ENCODE measurements around the gene IKZF2.

IKZF2 gene

DNA sequence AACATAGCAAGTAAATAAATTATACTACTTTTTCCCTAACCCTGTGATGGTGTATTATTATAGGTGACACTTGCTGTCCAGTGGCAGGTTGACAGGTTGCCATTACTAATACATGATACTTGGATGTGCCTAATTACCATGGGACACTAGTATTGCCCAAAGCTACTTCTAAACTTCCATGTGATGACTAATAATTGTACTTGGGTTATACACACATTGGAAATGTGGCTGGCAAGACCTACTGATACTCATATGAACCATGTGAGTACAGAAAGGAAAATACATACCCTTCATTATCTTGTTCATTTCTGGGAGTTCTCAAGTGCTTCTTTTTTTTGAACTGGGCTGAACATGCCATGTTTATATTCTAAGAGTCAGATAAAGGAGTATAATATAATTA is 156.4 kb downstream of the IKZF2 start:
- DNase-seq: no peak

DNA sequence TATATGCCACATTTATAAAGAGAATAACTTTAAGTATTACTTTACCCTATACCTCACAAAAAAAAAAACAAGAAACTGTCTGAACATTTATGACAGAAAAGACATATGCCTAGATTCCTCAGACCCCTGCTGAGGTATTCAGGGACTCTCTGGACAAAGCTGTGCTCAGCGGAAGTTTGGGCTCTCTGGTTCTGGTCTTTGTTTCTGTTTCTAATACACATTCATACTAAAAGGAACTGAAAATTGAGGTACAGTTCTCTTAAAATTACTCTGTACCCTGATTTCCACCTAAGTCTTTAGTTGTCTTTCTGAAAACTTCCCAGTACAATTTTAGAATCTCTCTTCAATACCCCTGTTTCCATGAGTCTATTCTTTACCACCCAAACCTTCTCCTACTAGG is 160.3 kb downstream of the IKZF2 start:
- DNase-seq: no peak

DNA sequence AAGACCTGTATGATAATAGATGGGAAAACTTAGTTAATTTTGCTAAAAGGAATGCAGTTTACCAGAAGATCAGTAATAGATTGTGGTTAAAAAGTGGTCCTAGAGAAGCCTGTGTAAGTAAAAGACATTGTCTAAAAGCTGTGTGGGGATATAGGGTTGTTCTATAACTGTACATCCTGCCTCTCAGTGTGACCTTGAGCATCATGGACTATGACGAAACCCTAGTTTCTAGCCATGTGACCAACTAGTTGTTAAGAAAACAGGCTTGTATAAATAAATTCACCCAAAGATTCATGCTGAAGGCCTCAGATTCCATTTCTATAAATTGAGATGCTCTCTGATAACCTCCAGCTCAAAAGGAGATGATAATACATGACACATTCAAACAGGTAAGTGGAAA is 160.7 kb downstream of the IKZF2 start:
- DNase-seq: no peak

DNA sequence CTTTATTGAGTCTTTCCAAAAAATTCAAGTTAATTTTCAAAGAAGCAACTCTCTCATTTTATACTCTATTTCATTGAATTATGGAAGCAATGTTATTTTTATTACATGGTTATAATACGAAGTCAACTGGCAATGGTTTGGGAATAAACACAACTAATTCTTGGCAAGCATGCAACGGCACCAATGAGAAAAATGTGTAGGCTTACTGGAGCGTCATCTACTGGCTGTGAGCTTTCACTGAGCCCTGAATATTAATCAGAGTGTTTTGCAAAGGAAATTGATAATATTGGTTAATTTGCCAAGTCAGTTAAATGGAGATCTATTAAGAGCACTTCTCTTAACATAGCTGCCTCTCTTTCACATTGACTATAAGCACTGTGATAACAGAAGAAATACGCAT is 163.9 kb downstream of the IKZF2 start:
- no peak for DNase-seq

DNA sequence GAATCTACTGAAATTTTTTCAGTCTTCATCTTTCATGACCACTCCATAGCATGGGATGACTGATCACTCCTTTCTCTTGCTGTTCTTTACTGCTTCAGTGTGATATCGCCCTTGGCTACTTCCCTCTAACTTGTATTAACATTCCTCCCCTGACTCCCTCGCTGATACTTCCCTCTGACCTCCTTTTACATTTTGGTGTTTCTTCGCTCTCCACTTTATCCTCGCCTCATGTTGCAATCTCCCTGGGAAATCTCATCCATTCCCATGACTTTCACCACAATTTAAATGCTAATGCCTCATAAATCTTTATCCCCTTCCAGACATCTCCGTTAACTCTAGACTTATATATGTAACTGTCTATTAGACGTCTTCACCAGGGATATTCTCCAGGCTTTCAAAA is 167.3 kb downstream of the IKZF2 start:
- DNase-seq: no peak

DNA sequence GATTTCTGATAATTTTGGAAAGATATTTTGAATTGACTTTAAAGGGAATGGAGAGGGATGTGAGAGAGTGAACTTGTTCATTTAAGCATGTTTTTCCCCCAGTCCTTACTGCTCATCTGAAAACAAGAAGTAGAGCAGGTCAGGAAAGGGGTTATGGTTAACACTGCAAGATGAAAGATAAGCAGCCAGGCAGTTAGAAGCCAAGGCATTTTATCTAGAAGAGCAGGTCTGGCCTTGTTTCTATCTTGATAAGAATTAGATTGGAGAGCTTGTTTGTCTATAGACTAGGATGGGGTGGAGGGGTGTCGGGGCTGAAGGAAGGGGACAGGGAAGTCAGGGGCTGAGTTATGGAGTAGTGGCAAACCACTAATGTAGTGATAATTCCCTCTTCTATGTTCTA is 171.6 kb downstream of the IKZF2 start:
- no peak for DNase-seq

DNA sequence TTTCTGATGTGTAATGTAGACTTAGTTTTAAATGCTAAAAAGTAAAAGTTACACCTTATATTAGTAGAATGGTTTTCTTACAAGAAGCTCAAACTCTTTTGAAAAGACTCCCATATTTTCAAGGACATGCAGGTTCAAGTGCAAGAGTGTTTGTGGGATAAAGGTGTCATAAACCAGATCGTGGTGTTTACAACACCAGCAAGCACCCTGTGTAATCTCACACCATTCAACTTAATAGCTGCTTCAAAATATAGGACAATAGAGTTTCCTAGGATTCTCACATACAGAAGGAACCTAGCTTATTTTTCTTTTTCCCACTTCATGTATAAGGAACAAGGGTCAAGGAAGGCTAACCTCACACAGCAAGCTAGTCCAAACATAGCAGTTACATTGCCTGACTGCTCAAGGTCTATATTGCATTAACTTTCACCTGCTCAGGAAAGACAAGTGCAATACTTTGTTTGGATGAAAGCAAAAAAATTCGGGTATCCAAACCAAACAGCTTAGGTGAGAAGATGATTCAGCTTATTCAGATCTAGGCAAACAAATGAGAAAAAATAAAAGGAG is 172.3 kb downstream of the IKZF2 start:
- DNase-seq: no peak

DNA sequence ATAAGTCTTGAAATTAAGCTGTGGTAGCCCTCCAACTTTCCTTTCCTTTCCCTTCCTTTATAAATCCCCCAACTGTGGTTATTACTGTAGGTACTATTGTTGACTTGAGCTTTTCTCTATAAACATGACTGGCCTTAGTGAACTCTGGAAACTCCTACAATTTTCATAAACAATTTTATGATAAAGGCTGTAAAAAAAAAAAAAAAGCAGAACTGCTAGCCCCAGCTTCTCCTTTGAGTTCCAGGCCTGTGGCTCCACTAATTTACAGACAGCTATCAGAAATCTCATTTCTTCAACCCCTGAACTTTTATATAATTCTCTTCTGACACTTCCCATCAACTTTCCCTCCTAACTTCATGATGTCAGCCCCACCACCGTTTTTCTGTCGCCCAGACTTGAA is 174.3 kb downstream of the IKZF2 start:
- no peak for DNase-seq

DNA sequence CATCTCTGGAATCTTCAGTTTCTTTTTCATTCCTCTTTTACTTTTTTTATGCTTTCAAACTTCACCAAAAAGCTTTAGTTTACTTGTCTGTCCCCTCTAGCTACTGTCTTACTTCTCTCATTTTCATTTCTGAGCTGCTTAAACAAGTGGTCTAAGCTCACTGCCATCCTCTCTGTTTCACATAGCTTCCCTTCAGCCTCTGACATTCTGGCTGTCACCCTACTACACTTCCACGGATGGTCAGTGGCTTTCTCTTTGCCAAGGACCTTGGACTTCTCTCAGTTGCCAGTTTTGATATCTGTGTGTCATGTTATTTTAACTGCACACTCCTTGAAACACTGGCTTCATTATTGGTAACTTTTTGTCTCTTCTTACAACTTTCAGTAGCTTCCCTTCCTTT is 176.1 kb downstream of the IKZF2 start:
- no peak for DNase-seq

DNA sequence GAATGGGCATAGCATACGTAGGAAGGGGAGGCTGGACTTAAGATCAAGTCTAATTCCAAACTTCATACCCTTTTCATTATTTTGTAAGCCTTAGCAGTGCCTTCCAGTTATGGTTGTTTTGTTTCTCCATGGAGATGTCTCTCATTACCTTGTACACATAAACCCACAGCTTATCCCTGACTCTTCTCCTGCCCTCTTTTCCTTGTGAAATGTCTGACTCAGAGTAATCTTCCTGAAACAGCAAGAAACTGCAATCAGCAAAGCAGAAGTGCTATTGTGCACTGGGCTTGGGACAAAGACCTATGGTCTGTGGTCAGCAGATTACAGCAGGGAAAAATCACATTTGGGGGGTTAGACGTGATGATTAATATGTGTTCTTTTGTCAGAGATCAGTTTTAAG is 176.7 kb downstream of the IKZF2 start:
- no peak for DNase-seq

DNA sequence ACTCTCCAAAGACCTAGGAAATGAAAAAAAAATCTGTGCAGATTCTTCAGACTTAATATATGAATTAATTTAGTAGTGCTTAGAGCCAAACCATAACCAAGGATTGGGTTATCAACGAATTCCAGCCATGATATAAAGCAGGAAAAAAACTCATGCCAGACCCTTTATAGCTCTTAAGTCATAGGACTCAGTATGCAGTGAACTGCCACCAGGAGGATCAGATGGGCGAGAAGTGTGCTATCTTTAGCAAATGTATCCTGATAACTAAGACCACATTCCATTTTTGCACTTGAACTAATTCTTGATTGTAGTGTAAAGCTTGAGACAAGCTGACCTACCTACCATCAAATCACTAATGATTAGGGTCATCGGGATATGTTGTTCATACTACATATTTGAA is 178.1 kb downstream of the IKZF2 start:
- no peak for DNase-seq

DNA sequence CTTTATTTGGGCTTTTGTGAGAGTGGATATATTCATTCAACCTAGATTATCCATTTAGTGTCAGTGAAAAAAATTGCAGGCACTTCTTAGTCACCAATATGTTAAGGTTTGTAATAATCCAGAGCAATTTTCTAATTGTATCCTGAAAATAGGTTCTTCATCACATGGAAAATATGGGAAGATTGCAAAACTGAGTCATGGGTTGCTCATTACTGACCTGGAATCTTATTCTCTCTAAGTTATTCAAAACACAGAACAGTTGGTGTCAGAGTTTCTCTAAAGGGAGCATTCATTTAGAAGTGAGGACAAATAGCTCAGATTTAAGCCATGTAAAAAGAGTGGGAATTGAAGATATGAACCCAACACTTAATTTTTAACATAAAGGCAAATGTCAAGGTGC is 181.3 kb downstream of the IKZF2 start:
- no peak for DNase-seq

DNA sequence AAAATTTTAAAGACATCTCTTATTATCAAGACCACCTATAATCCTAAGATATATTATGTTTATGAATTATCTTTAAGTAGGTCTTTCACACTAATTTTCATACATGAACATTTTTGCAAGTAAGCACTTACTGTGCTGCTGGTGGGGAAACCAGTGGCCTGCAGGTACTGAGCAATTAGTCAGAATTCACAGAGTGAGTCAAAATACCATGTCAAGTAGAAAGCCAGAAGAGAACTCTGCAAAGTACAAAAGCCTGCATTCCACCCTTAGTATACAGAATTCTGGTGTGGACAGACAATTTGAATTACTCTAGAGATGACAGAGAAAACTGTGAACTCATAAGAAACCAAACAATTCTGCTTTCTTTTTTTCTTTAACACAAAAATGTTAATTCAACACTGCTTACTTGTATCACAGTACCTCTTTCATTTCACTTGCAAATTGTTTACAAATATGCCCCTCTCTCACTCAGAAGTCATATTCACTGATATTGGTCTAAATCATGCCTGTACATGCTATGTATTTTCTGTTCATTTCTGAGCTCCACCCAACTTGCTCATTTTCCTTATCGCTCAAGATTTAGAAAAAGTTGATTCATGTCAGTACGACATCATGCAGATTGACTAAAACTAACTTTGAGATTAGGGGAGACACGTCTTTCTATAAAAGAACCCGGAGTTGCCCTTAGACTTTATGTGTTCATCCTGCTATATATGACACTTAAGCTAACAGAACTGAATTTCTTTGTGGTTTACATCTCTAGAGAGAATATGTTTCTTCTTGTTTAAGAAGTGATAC is 182.9 kb downstream of the IKZF2 start:
- no peak for DNase-seq

DNA sequence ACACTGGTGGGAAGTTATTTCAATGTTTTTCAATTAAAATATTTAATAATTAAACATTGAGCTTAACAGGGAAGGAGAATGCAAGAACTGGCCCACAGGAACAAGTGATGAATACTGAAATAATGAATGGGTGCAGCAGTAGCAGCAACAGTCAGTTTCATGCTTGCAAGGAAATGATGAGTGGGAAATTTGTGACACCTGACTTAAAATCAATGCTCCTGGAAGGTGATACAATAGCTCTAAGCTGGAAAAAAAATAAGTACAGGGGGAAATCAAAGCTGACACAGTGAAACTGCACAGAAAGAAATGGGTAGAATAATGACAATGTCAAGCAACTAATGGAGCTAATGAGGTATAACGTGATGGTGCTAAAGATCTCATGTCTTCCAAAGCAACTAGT is 184.5 kb downstream of the IKZF2 start:
- no peak for DNase-seq

DNA sequence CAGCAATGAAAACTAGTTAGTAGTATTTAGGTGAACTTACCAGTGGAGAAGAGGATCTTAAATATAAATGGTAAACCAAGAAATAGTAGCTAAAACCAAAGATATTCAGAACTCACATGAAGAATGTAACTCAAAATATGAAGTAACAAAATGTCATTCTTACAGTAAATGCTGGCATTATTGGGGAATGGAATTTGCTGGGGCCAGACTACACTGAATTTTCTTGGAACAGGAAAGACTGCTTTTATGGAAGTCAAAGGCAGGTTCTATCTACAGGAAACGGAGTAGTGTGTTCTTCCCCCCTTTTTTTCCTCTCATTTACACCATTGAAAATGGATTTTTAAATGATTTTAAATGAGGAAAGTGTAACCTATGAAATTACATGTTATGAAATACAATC is 188.7 kb downstream of the IKZF2 start:
- no peak for DNase-seq

DNA sequence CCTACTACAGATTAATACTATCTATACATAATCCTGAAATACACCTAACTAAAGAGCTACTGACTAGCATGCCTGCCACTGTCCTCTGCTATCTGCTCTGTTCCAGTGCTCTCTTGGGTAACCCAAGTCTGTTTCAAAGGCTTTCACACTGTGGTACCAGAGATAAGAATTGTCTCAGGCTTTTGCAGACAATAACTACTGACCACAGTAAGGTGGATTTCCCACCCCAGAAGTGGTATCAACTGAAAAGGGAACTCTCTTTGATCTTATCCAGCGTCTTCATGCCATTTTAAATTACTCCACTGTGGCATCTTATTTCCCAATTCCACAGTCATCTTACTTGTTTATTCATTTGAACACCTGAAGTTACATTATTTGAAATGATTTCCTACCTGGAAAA is 190.2 kb downstream of the IKZF2 start:
- DNase-seq: no peak

DNA sequence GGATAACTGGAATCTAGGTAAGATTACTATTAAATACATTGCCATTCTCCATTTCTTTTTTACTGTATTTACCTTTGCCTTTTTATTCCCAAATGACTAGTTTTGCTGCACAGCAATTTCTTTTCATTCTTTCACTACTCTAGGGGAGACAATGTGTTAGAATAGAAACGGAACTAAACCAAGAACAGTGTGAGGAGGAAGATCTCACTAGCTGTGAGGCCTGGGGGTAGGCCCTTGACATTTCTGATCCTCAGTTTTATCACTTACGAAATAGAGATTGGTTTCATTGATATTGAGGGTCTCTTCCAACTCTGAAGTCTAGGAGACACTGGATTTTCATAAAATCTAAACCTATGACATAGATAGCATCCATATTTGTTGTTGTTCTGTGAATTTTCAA is 191.1 kb downstream of the IKZF2 start:
- DNase-seq: no peak

DNA sequence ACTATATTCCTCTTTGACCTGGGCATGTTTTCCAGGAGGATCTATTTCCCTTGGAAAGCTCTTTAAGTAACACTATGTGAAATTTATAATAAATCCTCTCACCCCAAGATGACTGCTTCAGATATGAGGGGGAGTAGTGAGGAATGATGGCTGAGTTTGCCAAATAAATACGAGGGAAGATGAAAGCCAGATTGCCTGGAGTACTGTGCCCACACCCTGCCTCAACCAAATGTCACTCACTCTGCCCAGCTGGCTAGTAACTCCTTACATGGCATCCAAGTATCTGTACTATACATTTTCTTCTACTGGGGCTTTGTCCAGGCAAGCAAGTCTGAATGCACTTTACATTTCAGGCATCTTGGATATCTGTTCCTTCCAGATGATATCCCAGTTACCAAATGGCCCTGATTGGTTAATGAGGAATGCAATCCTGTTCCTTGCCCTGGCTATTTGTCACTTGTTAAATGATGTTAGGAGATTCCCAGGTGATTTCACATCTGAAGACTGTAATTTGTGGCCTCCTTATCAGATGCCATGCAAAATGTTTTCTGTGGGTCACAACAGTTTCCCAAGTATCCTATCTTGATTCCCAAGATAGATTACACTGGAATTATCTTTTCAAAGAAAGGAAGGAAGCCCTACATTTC is 191.8 kb downstream of the IKZF2 start:
- no peak for DNase-seq

DNA sequence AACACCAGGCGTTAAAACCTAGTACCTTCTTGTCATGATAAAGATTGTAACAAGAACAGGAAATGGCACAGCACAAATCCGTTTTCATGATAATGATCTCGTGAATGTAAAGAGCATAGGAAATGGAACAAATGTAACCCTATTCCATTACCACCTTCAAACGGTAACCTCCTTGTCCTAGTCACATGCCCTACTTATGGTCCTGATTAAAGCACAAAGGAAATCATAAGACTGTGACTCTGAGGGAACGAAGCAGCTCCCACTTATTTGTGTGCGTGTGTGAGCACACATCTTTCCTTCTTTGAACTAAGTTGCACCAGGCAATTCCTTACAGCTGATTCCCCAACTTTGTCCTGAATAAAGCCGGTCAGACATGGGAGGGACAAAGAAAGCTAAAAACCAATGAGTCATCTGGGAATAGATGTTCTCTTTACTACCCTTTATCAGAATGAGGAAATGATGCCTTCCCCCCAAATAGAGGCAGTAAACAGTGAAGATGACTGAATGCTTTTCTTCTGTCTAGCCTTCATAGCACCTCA is 192.6 kb downstream of the IKZF2 start:
- no peak for DNase-seq

DNA sequence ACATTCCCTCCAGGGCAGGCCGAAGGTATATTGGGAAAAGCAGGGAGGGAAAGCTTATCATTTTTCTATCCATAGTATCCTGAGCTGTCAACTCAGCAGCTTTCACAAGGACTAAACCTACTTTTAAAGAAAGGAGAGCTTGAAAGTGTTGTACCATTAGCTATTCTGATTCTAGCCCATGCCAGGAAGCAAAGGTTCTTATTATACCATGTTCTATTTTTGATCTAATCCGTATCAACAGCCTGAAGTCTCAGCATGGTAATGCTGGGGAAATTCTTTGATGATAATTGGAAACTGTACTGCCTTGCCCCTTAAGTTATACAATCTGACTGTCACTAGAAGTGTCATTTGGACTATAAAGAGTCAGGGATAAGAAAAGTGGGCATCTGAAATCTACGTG is 193.3 kb downstream of the IKZF2 start:
- no peak for DNase-seq

DNA sequence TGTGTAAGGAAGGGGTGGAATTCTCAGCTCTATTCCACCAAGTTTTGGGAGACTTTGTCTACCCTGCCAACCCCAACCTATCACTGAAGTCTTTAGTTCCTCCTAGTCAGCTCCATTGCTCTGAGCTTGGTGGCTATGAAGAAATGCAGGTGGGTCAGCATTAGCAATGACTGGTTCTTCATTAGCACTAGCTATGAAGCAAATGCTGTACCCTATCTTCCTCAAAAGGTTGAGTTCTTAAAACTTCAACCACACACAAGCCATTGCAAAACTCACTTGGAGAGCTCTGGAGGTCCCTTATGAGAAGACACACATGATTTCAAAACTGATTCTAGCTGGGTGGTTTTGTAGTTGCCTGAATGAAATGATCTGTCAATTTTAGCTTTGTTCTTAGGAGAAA is 193.8 kb downstream of the IKZF2 start:
- no peak for DNase-seq

DNA sequence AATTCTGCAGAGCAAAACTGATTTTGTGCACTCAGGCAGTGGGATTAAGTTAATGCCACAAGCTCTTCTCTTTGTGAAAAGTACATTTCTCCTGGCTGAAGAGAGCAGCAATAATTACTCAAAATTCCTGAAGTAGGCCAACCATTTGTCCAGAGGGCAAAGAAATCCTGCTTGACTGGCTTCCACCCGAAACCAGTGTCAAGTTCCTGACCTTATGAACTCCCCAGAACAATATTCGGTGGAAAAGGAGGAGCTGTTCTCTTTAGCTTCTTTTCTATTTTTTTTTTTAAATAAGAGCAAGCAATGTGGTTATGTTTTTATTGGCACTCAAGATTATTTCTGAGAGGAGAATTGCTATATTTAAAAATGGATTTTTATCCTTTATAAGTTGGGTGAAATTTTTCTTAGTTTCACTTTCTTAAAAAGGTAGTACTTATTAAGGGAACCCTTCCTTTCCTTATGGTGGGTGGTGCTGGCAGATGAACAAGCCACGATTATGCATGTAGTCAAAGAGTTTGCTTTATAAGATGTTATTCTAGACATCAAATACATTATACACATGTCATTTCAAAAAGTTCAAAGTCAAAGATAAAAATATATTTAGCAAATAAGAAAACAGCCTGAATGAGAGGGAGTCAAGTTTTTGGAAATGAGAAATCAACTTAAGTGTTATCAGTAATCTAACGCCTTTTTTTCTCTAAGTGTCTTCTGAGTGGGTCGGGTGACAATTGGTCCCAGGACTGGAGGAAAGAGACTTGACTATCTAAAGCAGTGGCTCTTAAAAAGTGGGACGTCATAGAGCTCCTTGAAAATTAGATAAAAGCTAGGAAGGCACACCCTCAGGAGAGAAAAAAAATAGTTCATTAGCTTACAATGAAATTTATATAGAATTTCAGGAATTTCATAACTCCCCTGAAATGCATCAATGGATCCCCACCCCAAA is 194.5 kb downstream of the IKZF2 start:
- no peak for DNase-seq
